Measurements from ENCODE around the gene RTTN.
A peak's percentile ranks its signal among the peaks of the same experiment; 100 is the strongest.
"Not testable (repeated sequence)": the region's sequence is repeated elsewhere in the genome, so short reads cannot be mapped to it uniquely, and the experiment has no call there.

The RTTN gene

GRCh38 chr18:70205421-70206397, at the start of gene RTTN:
Gene RTTN, minus strand, starts transcription at chr18:70205687. Its CDS starts 29 bp downstream, at chr18:70205658.
- DNase-seq, result peak; percentile 77

- DNase-seq, result no peak
Measured at GRCh38 chr18:70250781-70251180, 45.3 kb upstream of the RTTN start.

GRCh38 chr18:70249861-70250260, 44.4 kb upstream of the RTTN start:
- not testable (repeated sequence) for DNase-seq

- no peak for DNase-seq
Measured at GRCh38 chr18:70249118-70249517, 43.6 kb upstream of the RTTN start.

GRCh38 chr18:70246061-70246466, 40.6 kb upstream of the RTTN start:
- DNase-seq, result no peak

- no peak for DNase-seq
Measured at GRCh38 chr18:70243131-70243929, 37.8 kb upstream of the RTTN start.

- DNase-seq, result not testable (repeated sequence)
Measured at GRCh38 chr18:70236921-70237320, 31.4 kb upstream of the RTTN start.

GRCh38 chr18:70235478-70235877, 30.0 kb upstream of the RTTN start:
- no peak for DNase-seq

GRCh38 chr18:70234667-70235459, 29.4 kb upstream of the RTTN start:
- DNase-seq, result no peak

GRCh38 chr18:70233974-70234373, 28.5 kb upstream of the RTTN start:
- DNase-seq, result no peak

- DNase-seq, result no peak
Measured at GRCh38 chr18:70232261-70232660, 26.8 kb upstream of the RTTN start.

GRCh38 chr18:70229639-70230038, 24.2 kb upstream of the RTTN start:
- no peak for DNase-seq

GRCh38 chr18:70228536-70228935, 23.0 kb upstream of the RTTN start:
- DNase-seq, result no peak

- DNase-seq, result no peak
Measured at GRCh38 chr18:70227438-70227837, 22.0 kb upstream of the RTTN start.

- no peak for DNase-seq
Measured at GRCh38 chr18:70221915-70222278, 16.4 kb upstream of the RTTN start.

- no peak for DNase-seq
Measured at GRCh38 chr18:70221156-70221914, 15.8 kb upstream of the RTTN start.

- no peak for DNase-seq
Measured at GRCh38 chr18:70220628-70221027, 15.1 kb upstream of the RTTN start.

GRCh38 chr18:70219688-70220087, 14.2 kb upstream of the RTTN start:
- no peak for DNase-seq

GRCh38 chr18:70216788-70217187, 11.3 kb upstream of the RTTN start:
- DNase-seq, result no peak

GRCh38 chr18:70207181-70207580, 1.7 kb upstream of the RTTN start:
- no peak for DNase-seq

- no peak for DNase-seq
Measured at GRCh38 chr18:70200286-70200685, 5.2 kb downstream of the RTTN start.

- DNase-seq, result no peak
Measured at GRCh38 chr18:70197844-70198243, 7.6 kb downstream of the RTTN start.
